ENCODE measurements around the gene AGAP3.

AGAP3 gene

DNA sequence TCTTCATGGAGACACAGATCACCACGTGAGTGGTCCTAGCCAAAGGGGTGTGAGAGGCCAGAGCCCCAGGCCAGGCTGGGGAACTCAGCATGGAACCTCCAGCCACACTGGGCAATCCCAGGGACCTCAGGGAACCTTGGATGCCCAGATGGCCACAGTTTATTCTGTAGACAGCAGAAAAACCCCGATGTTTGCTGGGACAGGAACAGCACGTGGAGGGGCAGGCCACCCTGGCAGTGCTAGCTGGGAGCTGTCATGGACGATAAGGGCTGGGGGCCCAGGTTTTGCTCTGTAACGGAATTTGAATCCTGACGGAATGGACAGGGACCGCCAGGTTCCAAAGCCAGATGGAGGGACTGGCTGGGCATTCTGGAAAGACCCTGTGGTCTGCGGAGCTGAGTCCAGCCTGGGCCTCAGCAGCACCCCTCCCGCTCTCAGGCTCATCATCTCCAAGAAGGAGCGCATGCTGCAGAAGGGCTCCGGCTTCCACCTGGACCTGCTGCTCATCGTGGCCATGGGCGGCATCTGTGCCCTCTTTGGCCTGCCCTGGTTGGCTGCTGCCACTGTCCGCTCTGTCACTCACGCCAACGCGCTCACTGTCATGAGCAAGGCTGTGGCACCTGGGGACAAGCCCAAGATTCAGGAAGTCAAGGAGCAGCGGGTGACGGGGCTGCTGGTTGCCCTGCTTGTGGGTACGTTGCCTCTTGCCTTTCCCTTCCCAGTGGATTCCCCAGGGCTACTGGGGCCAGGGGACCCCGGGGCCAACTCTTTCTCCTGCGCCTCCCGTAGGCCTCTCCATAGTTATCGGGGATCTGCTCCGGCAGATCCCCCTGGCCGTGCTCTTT is 11.2 kb upstream of the AGAP3 start:
- no peak for DNase-seq

DNA sequence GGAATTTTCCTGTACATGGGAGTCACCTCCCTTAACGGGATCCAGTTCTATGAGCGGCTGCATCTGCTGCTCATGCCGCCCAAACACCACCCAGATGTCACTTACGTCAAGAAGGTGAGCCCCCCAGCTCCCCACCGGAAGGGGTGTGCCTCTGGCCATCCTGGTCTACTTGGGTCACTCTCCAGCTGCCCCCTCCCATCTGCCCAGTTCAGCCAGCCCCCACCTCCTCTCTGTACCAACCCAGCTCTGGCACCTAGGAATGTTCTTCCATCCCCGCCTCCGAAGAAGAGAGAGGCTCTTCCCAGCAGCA is 10.7 kb upstream of the AGAP3 start:
- no peak for DNase-seq

DNA sequence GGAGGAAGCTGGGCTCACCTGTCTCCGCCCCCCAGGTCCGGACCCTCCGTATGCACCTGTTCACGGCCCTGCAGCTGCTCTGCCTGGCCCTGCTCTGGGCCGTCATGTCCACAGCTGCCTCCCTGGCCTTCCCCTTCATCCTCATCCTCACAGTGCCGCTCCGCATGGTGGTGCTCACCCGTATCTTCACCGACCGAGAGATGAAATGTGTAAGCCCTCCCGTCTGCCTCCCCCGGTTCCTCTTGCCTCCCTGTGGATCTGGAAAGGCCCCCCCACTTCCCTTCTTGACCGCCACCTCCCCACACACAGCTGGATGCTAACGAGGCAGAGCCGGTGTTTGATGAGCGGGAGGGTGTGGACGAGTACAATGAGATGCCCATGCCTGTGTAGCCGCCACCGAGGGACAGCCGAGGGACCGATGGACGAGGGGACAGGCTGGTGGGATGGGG is 10.3 kb upstream of the AGAP3 start:
- DNase-seq = no peak

DNA sequence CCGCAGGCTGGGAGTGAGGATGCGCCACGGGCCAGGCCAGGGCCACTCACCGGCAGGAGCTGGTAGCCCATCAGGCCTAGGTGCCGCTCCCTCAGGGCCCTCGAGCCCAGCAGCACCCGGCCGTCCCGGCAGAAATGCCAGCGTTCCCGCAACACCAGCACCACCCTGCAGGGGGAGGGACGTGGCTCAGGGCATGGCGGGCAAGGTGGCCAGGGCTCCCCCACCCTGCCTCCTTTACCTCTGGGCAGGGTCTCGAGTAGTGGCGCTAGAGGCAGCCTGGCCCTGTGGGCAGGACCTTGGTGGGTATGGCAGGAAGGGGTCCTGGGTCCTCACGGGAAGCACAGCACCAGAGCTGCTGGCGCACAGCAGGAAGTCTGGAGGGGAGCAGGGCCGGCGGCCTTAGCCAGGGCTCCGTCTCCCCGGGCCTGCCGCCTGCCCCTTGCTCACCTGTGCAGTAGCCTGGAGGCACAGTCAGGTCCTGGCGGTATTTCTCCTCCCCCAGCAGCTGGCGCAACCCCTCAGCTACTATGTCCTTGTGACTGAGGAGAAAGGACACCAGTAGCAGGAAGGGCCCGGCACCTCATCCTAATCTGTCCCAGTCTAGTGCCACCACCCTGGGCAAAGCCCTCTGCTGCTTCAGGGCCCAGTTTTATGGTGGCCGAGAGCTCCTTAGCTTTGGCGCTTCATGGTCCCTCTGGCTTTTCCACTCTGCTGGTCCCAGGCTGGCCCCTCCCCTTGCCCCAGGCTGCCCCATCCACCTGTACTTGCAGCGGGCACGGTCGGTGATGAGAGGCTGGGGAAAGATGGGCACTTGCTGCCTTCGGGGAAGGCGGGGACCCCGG is 9.2 kb upstream of the AGAP3 start:
- DNase-seq = no peak

DNA sequence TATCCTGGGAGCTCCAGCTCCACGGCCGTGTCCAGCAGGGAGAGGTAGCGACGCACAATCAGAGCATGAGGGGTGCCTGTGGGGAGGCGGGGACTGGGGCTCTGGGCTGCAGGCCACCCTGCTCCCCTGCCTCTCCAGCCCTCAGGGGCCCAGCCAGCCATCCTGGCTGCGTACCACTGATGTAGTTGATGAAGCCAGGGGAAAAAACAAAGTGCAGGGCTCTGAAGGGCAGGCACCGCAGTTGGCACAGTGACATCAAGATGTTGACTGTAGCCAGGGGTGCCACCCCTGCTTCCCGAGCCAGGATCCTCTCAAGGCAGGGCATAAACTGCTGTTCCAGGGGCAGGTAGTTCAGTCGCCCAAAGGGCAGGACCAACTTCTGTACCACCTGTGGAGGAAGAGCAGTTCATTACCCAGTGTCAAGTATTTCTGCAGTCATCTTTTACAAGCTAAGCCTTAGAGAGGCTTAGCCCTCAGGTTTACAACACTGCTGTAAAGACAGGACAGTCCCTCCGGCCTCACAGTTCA is 8.5 kb upstream of the AGAP3 start:
- no peak for DNase-seq

DNA sequence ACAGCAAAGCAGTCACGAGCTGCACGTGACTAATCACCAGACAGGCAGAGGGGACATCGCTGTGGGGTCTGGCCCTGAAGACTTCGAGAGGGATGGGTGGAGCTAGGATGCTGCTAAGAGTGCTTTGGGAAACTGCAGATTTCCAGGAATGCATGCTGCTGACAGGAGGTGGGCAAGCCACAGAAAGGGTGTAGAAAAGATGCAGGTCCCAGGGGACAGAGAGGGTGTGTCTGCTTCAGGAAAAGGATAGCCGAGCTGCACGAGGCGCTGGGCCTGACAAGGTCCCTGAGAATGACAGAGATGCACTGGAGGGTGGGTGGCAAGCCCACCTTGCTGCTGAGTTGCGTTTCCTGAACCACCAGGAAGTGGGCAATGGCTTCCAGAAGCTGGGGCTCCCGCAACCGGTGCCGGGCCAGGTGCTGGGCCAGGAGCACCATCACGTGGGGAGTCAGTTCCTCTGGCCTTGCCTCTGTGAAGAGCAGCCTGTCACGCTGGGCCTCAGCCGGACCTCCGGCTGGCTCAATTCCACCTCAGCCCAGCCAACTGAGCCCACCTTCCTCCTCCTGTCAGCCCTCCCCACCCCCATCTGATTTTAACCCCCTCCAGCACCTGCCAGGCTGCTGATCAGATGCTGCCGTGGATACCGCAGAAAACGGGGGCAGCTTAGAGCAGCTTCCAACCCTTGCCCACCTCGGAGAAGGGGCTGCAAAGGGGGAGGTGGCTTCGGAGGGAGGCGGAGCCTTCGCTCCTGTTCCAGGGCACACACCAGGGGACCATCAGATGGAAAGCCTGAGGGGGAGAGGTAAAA is 7.8 kb upstream of the AGAP3 start:
- DNase-seq = no peak

DNA sequence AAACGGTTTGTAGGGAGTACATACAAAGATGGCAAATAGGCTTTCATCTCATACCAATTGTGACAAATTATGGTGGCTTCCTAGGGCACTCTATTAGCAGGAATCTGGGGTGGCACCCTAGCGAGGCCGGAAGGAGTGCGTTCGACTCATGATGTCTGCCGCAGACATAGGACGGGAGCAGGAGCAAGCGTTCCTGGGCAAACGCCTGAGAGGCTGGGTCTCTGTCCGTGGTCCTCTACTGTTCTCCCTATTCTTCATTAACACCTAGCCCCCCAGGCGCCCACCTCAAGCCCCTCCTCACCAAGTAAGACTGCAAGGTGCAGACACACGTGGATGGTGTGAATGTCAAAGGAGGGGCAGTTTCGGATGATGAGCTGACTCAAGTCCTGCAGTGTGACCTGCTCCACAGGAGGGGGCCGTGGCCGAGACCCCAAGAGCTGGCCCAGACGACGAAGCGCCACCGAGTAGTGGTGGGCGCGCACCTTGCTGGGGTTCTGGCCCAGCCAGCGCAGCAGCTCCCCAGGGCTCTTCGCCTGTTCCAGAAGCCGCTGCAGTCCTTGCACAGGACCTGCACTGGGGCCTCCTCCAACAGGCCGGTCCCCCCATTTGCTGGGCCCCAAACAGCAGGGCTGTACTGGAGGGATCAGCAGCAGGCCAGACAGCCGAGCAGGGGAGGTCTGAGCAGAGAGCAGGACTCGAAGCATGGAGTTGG is 6.9 kb upstream of the AGAP3 start:
- no peak for DNase-seq

DNA sequence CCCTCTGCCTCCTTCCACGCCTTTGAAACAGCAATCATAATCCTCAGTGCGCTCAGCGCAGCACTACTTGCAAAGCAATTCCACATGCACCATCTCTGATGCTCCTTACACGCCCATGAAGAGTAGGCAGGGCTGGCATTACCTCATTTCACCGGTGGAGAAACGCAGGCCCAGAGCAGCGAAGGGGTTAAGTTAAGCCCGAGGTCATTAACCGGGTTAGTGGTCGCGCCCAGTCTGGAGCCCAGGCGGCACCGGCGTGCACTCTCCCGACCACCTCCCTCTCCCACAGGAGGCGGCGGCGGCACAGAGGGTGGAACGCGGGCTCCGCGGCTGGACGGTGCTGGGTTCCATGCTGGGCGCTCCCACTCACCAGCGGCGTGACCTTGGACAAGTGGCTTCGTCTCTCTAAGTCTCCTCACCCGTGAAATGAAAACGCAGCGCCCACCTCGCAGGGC is 6.2 kb upstream of the AGAP3 start:
- DNase-seq = no peak

DNA sequence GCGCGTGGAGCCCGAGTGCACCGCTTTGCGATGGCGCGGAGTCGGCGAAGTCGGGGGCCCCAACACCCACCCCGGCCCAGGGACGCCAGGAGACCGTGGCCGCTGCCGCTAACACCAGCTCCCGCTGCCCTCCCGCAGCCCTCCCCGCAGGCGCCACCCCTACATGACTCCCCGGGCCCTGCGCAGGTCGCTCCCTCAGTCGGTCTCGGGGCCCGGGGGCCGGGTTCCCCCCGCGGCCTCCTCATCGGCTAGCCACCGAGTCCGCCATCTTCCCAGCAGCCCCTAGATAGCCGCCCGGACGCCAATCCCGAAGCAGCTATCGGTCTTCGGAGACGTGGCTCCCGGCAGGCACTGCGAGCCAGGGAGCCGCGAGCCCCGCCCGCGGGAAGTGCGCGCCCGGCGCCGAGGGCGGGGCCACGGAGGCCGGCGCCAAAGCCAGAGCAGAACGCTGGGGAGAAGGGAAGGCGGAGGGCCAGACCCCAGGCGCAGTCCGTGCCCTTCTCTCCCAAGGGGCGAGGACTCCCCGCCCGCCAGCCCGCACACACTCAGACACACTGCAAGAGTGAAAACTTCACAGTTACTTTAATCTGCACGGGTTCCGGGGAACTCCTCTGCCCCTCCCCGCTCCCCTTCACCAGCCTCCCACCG is 5.6 kb upstream of the AGAP3 start, which contains the start of gene FASTK:
Gene FASTK (minus strand): TSS at position 288 of the 648 bp plus-strand sequence. CDS start 43 bp downstream, at position 245.
- peak; percentile 91 for DNase-seq

DNA sequence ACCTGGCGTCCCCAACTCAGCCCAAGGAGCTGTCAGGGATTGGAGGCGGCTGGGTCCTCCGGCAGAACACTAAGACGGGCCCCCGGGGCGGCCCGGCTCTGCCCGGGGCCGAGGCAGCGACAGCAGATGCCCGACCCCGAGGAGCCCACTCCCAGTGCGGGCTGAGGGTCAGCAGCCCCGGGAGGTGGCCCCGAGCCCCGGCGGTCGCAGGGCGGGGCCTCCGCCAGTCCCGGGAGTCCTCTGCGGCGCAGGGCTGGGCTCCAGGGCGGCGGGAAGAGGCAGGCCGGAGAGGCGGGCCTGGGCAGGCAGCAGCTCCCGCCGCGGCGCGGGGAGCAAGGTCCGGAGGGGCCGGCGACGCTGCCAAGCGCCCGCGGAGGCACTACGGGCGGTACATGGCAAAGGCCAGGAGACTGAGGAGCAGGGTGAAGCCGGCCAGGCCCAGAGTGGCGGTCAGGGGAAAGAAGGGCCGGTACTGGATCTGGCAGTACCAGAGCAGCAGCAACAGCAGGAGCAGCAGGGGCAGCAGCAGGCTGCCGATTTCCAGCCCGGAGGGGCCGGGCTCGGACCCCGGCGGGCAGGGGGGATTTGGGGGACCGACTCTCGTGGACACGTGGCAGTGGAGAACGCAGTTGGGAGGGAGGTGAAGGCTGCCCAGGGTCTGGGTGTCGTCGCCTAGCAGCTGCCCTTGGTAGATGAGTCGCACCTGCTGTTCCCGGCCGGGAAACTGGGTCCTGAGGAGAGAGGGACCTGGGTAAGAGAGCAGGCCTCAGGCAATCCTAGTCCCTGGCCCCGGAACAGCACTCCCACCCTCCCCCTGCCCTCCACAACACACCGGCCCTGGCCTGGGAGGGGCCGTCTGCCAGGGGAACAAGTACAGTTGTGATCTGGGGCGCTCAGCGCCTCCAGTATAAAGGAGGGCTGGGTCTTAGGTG is 4.8 kb upstream of the AGAP3 start:
- DNase-seq = peak; percentile 23

DNA sequence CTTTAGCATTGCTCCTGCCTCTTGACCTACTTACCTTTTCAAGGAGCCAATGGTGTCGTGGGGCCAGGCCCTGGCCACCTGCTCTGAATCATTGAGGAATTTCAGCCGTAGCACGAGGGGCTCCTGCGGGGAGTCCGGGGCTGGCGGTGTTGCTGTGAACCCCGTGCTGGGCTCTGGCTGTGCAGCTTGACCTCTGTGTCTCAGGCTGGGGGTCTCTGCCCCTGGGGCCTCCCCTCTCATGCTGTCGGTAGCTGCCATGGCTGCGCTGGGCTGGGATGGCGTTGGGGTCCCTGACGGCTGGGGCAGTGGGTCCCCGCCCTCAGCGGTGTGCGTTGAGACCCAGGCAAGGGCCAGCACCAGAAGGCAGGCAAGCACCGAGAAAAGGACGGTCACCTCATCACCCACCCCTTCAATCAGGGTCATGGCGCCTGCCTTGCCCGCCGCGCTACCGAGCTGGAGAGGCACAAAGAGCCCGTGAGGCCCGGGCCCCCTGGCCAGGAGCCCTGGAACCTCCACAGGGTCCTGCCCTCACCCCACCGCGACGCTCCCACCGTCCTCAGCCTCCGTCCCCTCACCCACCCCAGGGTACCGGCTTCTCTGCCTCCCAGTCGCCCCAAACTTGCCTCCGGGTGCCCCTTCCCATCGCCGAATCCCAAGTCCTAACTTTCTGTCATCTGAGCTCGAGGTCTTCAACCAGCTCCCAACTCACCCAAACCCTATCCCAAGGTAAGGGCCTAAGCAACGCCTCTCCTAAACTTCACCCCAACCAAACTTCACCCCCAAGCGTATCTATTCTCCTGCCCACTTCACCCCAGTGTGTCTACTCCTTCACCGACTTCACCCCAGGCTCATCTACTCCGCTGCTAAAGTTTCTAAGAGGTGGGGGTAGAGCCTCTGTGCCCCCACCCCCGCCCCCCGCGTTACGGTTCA is 3.9 kb upstream of the AGAP3 start:
- no peak for DNase-seq

DNA sequence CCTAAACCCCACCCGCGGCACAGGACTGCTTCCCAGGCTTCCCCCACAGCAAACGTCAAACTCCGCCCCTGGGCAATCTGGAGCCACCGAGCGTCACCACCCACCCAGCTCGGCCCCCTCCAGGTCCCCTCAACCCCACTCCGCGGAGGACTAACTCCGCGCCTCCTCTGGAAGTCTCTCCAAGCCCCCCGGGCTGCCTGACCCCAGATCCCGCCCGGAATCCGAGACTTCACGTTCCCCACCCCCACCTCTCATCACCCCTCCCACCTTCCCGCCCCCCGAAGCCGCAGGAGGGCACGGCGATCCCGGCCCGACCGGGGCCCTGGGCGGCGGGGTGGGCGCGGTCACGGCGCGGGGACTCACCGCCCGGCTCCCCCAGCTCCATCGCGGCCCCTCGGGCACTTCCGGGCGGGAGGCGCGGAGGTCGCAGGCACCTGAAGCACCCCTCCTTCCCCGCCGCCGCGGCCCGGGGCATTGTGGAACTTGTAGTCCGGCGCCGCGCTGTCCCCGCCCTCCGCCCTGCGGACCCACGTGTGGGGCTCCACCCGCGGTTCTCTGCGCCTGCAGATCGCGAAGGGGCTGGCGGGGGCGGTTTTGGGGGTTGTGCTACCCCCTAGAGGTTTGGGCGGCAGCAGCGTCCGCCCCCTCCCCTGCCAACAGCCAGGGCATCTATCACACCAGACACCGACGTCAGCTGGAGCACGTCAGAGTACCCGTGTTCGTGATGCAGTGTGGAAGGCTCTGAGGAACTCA is 3.0 kb upstream of the AGAP3 start, which contains the start of gene TMUB1:
Gene TMUB1 (minus strand): TSS at position 423 of the 753 bp plus-strand sequence. CDS start 930 bp downstream, outside the sequence.
- peak; percentile 61 for DNase-seq

DNA sequence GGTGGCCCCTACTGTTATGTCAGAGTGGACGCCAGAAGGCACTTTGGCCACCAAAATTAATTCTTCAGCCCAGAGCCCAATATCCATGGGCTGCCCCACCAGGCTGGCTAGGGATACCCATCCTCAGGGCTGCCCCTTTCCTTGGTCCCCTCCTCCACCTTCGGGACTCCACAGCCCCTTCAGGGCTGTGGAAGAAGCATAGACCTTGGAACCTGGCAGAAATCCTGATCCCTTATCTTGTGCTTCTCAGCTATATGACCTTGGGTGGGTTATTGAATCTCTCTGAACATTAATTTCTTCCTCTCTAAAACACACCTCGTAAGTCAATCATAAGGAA is 2.5 kb upstream of the AGAP3 start:
- DNase-seq = no peak

DNA sequence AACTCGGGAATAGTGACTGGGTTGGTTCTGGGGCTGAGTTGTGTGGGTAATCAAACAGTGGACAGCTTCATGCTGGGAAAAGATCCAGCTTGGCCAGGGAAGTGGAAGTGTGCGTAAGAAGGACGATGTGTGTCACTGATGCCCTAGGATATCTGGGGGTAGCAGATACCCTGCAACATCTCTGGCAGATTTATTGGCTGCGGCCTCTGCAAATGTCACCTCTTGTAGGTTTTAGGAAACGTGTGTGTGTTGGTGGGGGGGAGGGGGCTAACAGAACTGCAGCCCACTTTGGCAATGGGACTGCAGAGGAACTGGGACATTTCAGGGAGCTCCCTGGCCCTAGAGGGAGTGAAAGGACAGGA is 965 bp upstream of the AGAP3 start:
- no peak for DNase-seq

DNA sequence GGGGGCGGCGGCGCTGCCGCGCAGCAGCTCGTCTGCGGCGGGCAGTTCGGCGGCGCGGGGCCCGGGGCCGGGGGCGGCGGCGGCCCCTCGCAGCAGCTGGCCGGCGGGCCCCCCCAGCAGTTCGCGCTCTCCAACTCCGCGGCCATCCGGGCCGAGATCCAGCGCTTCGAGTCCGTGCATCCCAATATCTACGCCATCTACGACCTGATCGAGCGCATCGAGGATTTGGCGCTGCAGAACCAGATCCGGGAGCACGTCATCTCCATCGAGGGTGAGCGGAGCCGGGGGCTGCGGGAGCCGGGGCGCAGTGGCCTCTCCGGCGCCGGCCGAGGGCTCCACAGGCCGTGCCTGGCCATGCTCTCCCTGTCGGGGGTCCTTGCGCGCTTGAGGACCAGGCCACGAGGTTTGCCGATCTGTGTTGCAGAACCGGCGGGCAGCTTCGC is 548 bp downstream of the AGAP3 start:
- DNase-seq = no peak

DNA sequence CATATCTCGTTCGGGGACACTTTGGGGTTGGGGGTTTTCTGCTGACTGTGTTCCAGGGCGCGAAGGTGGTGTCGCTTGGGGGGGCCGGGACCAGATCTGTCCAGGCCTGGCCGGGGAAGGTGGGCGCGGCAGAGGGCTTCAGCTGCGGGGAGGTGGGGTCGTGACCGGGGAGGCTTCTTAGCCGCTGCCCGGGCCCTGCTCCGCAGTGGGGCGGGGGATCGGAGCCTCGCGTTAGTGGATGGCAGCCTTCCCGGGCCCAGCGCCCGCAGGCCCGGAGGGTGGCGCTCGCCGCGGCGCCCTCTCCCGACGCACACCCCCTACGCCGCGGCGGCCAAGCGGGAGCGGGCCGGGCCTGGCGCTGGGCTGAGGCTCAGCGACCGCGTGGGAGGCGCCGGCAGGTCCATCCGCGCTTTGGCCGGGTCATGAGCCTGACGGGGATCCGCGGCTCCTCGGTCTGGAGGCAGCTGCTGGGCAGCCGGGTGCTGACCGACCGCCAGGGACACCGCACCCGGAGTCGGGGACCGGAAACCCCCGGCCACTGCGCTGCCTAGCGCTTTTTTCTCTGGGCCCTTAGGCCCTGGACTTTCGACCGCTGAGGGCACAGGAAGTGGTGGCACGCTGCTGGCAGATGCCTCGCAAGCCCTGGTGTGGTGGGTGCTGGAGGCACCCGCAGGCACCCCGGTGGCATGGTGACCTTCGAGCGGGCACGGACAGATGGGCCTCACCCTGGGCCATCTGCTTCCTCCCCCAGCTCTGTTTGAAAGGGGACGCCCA is 1.2 kb downstream of the AGAP3 start:
- DNase-seq = peak; percentile 39

DNA sequence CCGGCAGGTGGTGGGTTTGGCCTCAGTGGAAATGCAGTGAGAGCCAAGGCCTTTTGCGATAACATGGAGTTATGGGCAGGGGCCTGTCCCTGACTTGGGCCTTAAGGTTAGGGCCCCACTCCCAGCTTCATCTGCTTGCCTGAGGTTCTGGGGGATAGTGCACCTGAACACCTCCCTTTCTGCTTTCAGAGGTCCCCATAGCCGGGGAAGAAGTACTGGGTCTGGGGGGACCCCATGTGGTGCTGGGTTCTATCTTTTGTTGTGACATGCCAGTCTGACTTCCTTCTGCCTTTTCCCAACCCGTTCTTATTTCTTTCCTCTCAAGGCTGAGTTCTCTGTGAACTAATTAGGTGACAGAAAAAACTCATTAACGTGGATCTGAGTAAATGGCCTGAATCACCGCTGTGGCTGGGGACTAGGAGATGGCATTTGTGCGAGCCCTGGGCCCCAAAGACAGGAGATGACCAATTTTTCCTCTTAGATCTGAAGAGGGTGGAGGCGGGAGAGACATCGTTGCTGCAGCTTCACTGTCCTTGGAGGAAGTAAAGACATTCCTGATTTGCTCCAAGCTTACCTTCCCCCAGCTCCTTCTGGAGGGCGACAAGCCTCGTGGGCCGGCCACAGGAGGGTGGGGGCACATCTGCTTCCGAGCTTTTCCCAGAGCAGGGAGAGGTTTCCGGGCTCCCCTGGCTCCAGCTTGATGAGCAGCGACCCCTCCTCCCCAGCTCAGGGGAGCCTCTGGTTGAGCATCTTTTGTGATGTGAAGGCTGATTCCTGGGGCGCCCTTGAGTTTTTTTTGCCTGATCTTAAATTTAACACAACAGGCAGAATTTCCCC is 2.0 kb downstream of the AGAP3 start:
- DNase-seq = no peak

All from NCI-H1092 (cell line).